ENCODE data around the gene GPR35. TPM values are rescaled to one million over a fixed set of nuclear protein-coding genes. Genes with fewer than 3 reads are reported as not detected.

GPR35 gene
- total and polyA plus RNA-seq, 12 donors: 0.40 to 5.2 (median 1.2) TPM

DNA sequence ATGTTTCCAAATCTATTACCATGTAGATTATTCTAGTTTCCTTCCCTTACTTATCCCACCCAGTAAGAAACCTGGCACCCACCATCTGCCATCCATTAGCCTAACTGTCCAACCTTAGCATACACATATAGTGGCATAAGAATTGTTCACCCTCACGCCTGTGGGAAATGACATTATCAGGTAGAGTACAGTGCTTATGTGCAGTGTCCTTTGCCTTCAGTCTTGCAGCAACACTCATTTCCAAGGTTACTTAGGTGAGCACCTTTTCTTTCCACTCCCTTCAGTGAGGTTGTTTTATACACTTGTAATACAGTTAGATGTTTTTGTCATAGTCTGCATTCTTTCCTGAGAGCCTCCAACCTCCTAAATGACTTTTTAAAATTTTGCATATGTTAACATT lies 39.3 kb downstream of the GPR35 start:
- 80 to 84% methylated on average over 1 of the region's 1 CpG for whole genome bisulfite sequencing, 2 donors
- H3K4me1 ChIP-seq: no peaks in the 10 kb centered on the region
- TF ChIP-seq CTCF (IDR thresholded peaks at IDR 0.05): no peak
- intact Hi-C loops (cut with DNase I): no loop called here
- H3K9me3 ChIP-seq: peaks cover 0 to 23% (median 3%) of the 10 kb centered on the region in 11 donors
- H3K27me3 ChIP-seq: peaks cover 0 to 78% (median 35%) of the 10 kb centered on the region in 7 donors
- ATAC-seq (no peak), DNase-seq (no peak)
- no peak overlapping the region for H3K4me3 ChIP-seq
- H3K27ac ChIP-seq: no peak overlapping the region
- no peaks in the 10 kb centered on the region for H3K36me3 ChIP-seq

GRCh38 chr2:240670402-240670801 lies 45.1 kb downstream of the GPR35 start:
- ATAC-seq: no peak
- no peaks in the 10 kb centered on the region for H3K4me1 ChIP-seq
- intact Hi-C loops (cut with DNase I): no loop called here
- TF ChIP-seq CTCF (IDR thresholded peaks at IDR 0.05): no peak
- H3K36me3 ChIP-seq: no peaks in the 10 kb centered on the region
- H3K4me3 ChIP-seq: no peak overlapping the region
- peaks cover 0 to 7% (median 0%) of the 10 kb centered on the region in 11 donors for H3K9me3 ChIP-seq
- no peak overlapping the region for H3K27ac ChIP-seq
- no peak for DNase-seq
- H3K27me3 ChIP-seq: peaks cover 0 to 66% (median 38%) of the 10 kb centered on the region in 7 donors
- 69 to 78% methylated on average over 7 of the region's 7 CpGs for whole genome bisulfite sequencing, 2 donors

GRCh38 chr2:240670950-240671349 lies 45.7 kb downstream of the GPR35 start:
- 77 to 78% methylated on average over 4 of the region's 4 CpGs for WGBS, 2 donors
- DNase-seq: no peak

GRCh38 chr2:240672076-240672700 lies 46.9 kb downstream of the GPR35 start:
- 46 to 55% methylated on average over 42 to 46 of the region's 46 CpGs for WGBS, 2 donors
- no peak for TF ChIP-seq CTCF (IDR thresholded peaks at IDR 0.05)
- ATAC-seq: no peak
- Histone ChIP-seq H3K4me1 (no peaks in the 10 kb centered on the region), H3K9me3 (no peaks in the 10 kb centered on the region), H3K4me3 (peak overlapping the region in 3 of 10 donors; percentile 5 to 13 (median 12)), H3K27me3 (peaks cover 0 to 48% (median 34%) of the 10 kb centered on the region in 7 donors), H3K27ac (no peak overlapping the region), H3K36me3 (no peaks in the 10 kb centered on the region)
- DNase-seq: no peak
- intact Hi-C loops (cut with DNase I): no loop called here

More at GRCh38 chr2:240670950-240671349, 45.7 kb downstream of the GPR35 start:
- no peaks in the 10 kb centered on the region for H3K4me1 ChIP-seq
- peaks cover 0 to 2% (median 0%) of the 10 kb centered on the region in 11 donors for H3K9me3 ChIP-seq
- peaks cover 0 to 60% (median 38%) of the 10 kb centered on the region in 7 donors for H3K27me3 ChIP-seq
- no peak overlapping the region for H3K4me3 ChIP-seq
- H3K27ac ChIP-seq: no peak overlapping the region
- no peaks in the 10 kb centered on the region for H3K36me3 ChIP-seq
- TF ChIP-seq CTCF (IDR thresholded peaks at IDR 0.05): no peak
- intact Hi-C loops (cut with DNase I): no loop called here
- no peak for ATAC-seq

Data from heart right ventricle (tissue), 16 donors.